PFSK-1 (cell line): ENCODE data around the gene TMEM19.

Experiments used
- FOXP2 ChIP-seq: optimal IDR thresholded peaks from 2 replicates; pipeline ENCODE3; 2011; ENCODE audit warnings: borderline replicate concordance, control low read depth, inconsistent platforms; ENCODE audit not compliant: insufficient read depth; ENCODE audit errors: extremely low read length, extremely low read depth
- POLR2AphosphoS5 ChIP-seq: IDR thresholded peaks from 2 replicates; pipeline ENCODE4 v1.6.1; 2012; ENCODE audit warnings: low read depth, mild to moderate bottlenecking, control low read depth, low read length, moderate library complexity
- REST ChIP-seq, 2 experiments: IDR thresholded peaks; 2 replicates each; pipeline versions ENCODE4 v1.6.1 to v1.8.0; 2011 to 2012; ENCODE audit warnings: low read depth in 2 of 2, low read length in 2 of 2, control low read depth in 1 of 2, inconsistent platforms in 1 of 2, mild to moderate bottlenecking in 1 of 2, moderate library complexity in 1 of 2; ENCODE audit not compliant: insufficient read depth in 1 of 2
- SIN3A ChIP-seq: IDR thresholded peaks from 2 replicates; pipeline ENCODE4 v1.6.1; 2012; ENCODE audit warnings: mild to moderate bottlenecking, low read length, moderate library complexity, borderline replicate concordance; ENCODE audit not compliant: insufficient read depth
- TAF1 ChIP-seq: IDR thresholded peaks from 2 replicates; pipeline ENCODE4 v1.6.1; 2012; ENCODE audit warnings: low read length, control low read depth, borderline replicate concordance; ENCODE audit not compliant: insufficient read depth

TMEM19 gene

GRCh38 chr12:71742998-71743397 is 57.1 kb downstream of the TMEM19 start:
- TF ChIP-seq POLR2AphosphoS5 (no peak), REST (IDR thresholded peaks at IDR 0.05; ENCODE audit: insufficient read depth in 1 of 2, low read depth in 2 of 2, low read length in 2 of 2) (no peak), FOXP2 (no peak), TAF1 (no peak), SIN3A (no peak)

- TF ChIP-seq POLR2AphosphoS5 (no peak), REST (IDR thresholded peaks at IDR 0.05; ENCODE audit: insufficient read depth in 1 of 2, low read depth in 2 of 2, low read length in 2 of 2) (no peak), TAF1 (no peak)
Measured at GRCh38 chr12:71744522-71745300, 58.8 kb downstream of the TMEM19 start.

- TF ChIP-seq REST (IDR thresholded peaks at IDR 0.05; ENCODE audit: insufficient read depth in 1 of 2, low read depth in 2 of 2, low read length in 2 of 2) (no peak), POLR2AphosphoS5 (no peak), FOXP2 (no peak), TAF1 (no peak)
Measured at GRCh38 chr12:71746974-71747611, 61.2 kb downstream of the TMEM19 start.

GRCh38 chr12:71748081-71748850 is 62.4 kb downstream of the TMEM19 start:
- TF ChIP-seq SIN3A (no peak), POLR2AphosphoS5 (no peak), FOXP2 (no peak), TAF1 (no peak), REST (IDR thresholded peaks at IDR 0.05; ENCODE audit: insufficient read depth in 1 of 2, low read depth in 2 of 2, low read length in 2 of 2) (no peak)
